ENCODE data around the gene KRTAP2-2.
"Not testable (repeated sequence)": the region's sequence is repeated elsewhere in the genome, so short reads cannot be mapped to it uniquely, and the experiment has no call there.

The KRTAP2-2 gene, protein sequence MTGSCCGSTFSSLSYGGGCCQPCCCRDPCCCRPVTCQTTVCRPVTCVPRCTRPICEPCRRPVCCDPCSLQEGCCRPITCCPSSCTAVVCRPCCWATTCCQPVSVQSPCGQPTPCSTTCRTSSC

DNA sequence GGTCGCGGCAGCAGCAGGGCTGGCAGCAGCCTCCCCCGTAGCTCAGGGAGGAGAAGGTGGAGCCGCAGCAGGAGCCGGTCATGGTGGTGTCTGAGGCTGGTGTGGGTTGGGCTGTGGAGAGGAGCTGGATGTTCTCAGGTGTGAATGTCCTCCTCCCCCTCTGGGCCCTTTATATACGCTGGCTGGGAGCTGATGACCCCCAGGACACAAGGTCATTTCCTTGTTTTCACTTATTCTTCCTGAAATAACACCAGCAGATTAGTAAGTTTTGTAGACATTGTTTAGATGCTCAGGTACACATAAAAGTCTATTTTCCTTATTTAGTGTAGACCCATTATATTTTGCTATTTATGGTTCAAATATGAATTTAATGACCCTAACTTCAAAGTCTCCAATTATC, at the start of gene KRTAP2-2:
KRTAP2-2 (minus strand) TSS at position 101 of the 400 bp plus-strand sequence; CDS start at position 82, 19 bp downstream.
- DNase-seq; in situ Hi-C loops (cut with HindIII; ENCODE audit: low pct_ligation_motif_present, low pct_unique_long_range_greater_than_20kb, low sequenced_read_pairs): not testable (repeated sequence)

DNA sequence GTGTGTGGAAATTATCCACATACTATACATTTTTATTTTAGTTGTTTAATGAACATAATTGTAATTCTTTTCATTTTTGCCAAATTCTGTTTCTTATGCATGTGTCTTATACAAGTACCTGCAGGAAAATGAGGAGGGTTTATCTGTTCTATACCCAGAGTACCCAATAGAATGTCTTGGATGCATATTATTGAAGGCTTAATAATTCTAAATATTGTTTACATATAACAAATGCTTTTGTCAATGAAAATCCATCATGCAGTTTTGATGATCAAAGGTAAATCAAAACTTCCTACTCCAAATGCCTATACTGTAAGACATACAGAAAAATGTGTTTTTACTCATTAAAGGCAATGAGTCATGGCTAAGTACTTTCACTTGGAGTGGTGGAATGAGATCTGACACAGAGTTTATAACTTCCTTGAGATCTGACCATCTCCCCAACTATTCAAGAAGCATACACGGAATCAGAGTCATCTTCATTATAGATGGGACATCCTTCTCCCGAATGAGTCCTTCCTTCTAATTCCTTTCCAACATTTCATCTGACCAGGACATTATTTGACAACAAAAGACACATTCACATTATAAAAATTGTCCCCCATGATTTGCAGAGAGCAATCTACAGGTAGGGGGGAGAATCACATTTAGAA, 49.5 kb upstream of the KRTAP2-2 start:
- DNase-seq = peak; percentile 67
- in situ Hi-C loops (cut with HindIII; ENCODE audit: low pct_ligation_motif_present, low pct_unique_long_range_greater_than_20kb, low sequenced_read_pairs) = not testable (repeated sequence)

DNA sequence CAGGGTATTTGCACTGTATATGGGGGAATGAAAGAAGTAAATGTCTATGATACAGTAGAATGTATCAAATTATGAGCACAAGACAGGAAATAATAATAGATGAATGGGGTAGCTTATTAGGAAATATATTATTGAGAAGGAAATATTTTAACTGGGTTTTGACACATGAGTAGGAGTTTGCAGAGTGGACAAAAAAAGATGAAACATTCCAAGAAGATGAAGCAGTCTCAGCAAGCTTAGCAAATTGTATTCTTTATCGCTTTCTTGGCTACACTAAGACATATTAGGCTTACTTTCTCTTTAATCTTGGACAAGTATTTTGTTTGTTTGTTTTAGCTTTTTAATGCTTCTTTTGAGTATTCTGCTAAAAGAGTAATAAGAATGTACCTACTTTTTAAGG, 48.9 kb upstream of the KRTAP2-2 start:
- DNase-seq = no peak
- in situ Hi-C loops (cut with HindIII; ENCODE audit: low pct_ligation_motif_present, low pct_unique_long_range_greater_than_20kb, low sequenced_read_pairs) = no loop called here

DNA sequence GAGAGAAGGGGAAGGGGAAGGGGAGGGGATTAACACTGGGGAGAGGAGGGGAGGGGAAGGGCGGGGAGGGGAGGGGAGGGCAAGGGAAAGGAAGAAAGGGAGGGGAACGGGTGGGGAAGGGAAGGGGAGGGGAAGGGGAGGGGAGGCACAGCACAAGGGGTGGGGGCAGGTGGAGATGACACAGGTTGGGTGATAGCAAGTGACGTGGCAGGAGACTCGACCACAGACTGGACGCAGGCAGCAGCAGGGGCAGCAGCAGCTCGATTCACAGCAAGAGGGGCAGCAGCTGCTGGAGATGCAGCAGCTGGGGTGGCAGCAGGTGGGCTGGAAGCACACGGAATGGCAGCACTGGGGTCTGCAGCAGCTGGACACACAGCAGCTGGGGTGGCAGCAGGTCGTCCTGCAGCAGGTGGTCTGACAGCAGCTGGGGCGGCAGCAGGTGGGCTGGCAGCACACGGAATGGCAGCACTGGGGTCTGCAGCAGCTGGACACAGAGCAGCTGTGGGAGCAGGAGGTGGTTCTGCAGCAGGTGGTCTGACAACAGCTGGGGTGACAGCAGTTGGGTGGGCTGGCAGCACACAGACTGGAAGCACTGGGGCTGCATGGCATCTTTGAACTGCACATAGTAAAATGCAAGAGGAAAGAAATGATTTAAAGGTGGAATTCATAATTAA, 46.7 kb upstream of the KRTAP2-2 start, which contains the start of gene KRTAP4-16:
KRTAP4-16 (minus strand) TSS at position 624 of the 674 bp plus-strand sequence; CDS start at position 624, 0 bp downstream.
- in situ Hi-C loops (cut with HindIII; ENCODE audit: low pct_ligation_motif_present, low pct_unique_long_range_greater_than_20kb, low sequenced_read_pairs) = no loop called here
- DNase-seq = no peak

DNA sequence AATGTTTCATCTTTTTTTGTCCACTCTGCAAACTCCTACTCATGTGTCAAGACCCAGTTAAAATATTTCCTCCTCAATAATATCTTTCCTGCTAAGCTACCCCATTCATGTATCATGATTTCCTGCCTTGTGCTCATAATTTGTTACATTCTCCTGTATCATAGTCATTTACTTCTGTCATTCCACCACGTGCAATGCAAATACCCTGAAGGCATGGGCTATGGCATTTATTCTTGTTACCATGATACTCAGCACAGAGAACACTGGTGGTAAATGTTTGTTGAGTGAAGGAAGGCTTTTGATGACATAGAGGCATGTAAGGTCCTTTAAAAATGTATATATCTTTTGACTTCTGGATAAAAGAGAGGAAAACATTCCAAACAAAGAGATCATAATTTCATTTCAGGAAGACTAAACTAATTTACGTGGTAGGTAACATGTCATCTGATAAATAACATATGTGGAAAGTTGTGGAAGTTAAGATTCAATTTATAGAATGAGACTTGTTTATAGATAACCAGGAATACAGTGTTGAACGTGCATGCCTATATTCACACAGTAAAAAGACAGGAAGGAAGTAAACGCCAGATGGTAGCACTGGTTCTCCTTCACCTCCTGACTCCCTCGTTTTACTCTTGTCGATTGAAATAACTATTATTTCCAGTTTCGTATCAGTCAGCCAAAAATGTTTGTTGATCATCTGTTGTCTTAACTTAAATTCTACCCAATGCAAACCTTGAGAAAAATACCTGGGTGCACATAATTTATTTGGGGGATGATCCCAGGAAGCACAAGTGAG, 44.9 kb upstream of the KRTAP2-2 start:
- in situ Hi-C loops (cut with HindIII; ENCODE audit: low pct_ligation_motif_present, low pct_unique_long_range_greater_than_20kb, low sequenced_read_pairs) = not testable (repeated sequence)
- peak; percentile 15 for DNase-seq

DNA sequence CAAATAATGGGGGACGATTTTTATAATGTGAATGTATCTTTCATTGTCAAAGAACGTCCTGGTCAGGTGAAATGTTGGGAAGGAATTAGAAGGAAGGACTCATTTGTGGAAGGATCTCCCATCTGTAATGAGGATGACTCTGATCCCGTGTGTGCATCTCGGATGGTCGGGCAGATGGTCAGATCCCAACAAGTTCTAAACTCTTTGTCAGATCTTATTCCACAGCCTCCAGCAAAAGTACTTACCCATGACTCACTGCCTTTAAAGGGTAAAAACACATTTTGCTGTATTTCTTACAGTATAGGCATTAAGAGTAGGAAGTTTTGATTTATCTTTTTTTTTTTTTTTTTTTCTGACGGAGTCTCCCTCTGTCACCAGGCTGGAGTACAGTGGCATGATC, 43.5 kb upstream of the KRTAP2-2 start:
- in situ Hi-C loops (cut with HindIII; ENCODE audit: low pct_ligation_motif_present, low pct_unique_long_range_greater_than_20kb, low sequenced_read_pairs) = no loop called here

DNA sequence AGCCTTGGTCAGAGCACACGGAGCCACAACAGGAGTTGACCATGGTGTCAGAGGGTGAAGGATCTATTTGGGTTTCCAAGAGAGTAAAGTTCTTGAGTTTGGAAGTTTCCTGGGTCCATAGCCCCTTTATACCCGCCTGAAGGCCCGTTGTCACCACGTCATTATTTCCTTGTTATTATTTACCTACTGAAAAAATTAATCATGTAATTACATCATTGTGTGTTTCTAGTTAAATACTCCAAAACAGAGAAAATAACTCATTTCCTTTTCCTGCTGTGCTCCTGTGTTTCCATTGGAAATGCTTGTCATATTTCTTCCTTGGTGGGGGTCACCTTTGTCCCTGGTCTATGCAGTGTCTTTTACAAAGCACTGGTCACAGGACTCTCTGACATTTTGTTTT, 43.0 kb upstream of the KRTAP2-2 start, which contains the start of gene KRTAP4-8:
KRTAP4-8 (minus strand) TSS at position 101 of the 400 bp plus-strand sequence; CDS start at position 43, 58 bp downstream.
- no peak for DNase-seq
- in situ Hi-C loops (cut with HindIII; ENCODE audit: low pct_ligation_motif_present, low pct_unique_long_range_greater_than_20kb, low sequenced_read_pairs) = no loop called here

More for the DNA sequence above, 43.5 kb upstream of the KRTAP2-2 start:
- no peak for DNase-seq

DNA sequence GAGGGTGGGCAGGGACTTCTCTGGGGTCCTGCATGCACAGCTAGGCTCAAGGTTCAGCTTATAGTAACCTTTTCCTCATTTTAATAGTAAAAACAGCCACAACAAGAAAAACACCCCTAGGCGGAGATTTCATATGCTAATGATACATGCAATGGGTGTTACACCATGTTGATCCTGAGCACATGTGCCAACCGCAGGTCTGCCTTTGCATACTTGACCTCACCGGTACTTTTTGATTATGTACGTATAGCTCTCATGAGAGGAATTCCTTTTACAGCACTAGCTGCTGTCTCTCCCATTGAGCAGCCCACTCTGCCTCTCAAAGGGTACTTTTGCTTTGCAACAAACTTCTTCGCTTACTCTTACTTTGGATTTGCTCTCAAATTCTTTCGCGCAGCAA, 41.0 kb upstream of the KRTAP2-2 start:
- in situ Hi-C loops (cut with HindIII; ENCODE audit: low pct_ligation_motif_present, low pct_unique_long_range_greater_than_20kb, low sequenced_read_pairs) = no loop called here
- no peak for DNase-seq

DNA sequence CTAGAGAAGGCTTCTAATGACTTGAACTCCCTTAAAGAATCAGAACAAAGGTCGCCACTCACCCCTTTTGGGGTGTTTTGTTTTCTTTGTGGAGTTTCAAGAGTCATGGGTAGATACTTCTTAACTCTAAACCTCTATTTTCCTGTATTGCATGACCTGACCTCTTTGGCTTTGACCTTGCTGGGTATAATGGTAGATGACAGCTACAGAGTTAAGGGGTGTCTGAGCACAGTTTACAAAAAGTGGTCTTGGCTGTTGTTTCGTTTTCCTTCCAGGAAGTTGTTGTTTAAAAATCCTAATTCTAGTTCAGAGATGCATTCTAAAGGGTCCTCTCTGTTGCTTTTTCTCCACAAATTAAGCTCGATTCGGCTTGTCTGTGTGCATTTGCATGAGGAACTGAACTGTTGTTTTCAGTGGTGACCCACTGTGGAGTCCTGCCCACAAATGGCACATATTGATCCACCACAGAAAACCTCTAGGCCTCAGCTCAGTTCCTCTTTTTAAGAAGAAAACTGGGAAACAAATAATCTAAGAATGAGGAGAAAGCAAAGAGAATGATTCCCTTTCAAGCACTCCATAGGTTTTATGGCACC, 33.8 kb upstream of the KRTAP2-2 start:
- not testable (repeated sequence) for DNase-seq

DNA sequence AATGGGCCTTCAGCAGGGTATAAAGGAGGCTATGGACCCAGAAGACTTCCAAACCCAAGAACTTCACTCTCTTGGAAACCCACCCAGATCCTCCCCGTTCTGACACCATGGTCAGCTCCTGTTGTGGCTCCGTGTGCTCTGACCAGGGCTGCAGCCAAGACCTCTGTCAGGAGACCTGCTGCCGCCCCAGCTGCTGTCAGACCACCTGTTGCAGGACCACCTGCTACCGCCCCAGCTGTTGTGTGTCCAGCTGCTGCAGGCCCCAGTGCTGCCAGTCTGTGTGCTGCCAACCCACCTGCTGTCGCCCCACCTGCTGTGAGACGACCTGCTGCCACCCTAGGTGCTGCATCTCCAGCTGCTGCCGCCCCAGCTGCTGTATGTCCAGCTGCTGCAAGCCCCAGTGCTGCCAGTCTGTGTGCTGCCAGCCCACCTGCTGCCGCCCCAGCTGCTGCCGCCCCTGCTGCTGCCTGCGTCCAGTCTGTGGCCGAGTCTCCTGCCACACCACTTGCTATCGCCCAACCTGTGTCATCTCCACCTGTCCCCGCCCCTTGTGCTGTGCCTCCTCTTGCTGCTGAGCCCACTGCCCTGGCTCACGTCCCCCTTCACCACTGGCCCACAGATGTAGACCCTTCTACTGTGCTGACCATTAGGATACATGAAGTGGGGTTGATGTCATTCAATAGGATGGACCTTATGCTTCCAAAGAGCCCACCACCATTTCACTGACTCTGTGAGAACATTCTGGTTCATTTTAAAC, 29.2 kb upstream of the KRTAP2-2 start, which contains the start of gene KRTAP4-7:
KRTAP4-7 (plus strand) TSS at position 51 of the 757 bp plus-strand sequence; CDS start at position 108, 57 bp downstream.
- in situ Hi-C loops (cut with HindIII; ENCODE audit: low pct_ligation_motif_present, low pct_unique_long_range_greater_than_20kb, low sequenced_read_pairs); DNase-seq: not testable (repeated sequence)

More for the DNA sequence above, 33.8 kb upstream of the KRTAP2-2 start:
- in situ Hi-C loops (cut with HindIII; ENCODE audit: low pct_ligation_motif_present, low pct_unique_long_range_greater_than_20kb, low sequenced_read_pairs) = not testable (repeated sequence)

DNA sequence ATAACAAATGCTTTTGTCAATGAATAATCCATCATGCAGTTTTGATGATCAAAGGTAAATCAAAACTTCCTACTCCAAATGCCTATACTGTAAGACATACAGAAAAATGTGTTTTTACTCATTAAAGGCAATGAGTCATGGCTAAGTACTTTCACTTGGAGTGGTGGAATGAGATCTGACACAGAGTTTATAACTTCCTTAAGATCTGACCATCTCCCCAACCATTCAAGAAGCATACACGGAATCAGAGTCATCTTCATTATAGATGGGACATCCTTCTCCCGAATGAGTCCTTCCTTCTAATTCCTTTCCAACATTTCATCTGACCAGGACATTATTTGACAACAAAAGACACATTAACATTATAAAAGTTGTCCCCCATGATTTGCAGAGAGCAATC, 28.4 kb upstream of the KRTAP2-2 start:
- in situ Hi-C loops (cut with HindIII; ENCODE audit: low pct_ligation_motif_present, low pct_unique_long_range_greater_than_20kb, low sequenced_read_pairs) = not testable (repeated sequence)
- DNase-seq = peak; percentile 32

DNA sequence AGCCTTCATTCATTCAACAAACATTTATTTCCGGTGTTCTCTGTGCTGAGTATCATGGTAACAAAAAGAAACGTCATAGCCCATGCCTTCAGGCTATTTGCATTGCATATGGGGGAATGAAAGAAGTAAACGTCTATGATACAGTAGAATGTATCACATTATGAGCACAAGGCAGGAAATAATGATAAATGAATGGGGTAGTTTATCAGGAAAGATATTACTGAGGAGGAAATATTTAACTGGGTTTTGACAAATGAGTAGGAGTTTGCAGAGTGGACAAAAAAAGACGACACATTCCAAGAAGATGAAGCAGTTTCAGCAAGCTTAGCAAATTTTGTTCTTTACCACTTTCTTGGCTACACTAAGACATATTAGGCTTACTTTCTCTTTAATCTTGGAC, 27.6 kb upstream of the KRTAP2-2 start:
- no peak for DNase-seq
- in situ Hi-C loops (cut with HindIII; ENCODE audit: low pct_ligation_motif_present, low pct_unique_long_range_greater_than_20kb, low sequenced_read_pairs) = no loop called here

DNA sequence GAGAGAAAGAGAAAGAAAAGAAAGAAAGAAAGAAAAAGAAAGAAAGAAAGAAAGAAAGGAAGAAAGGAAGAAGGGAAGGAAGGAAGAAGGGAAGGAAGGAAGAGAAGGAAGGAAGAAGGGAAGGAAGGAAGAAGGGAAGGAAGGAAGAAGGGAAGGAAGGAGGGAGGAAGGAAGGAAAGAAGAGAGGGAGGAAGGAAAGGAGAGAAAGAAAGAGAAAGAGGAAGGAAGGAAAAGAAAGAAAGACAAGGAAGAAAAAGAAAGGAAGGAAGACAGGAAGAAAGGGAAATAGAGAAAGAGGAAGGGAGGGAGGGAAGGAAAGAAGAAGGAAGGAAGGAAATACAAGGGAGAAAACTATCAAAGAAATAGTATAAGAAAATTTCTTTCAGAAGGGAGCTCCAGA, 21.8 kb upstream of the KRTAP2-2 start:
- in situ Hi-C loops (cut with HindIII; ENCODE audit: low pct_ligation_motif_present, low pct_unique_long_range_greater_than_20kb, low sequenced_read_pairs) = no loop called here
- no peak for DNase-seq

DNA sequence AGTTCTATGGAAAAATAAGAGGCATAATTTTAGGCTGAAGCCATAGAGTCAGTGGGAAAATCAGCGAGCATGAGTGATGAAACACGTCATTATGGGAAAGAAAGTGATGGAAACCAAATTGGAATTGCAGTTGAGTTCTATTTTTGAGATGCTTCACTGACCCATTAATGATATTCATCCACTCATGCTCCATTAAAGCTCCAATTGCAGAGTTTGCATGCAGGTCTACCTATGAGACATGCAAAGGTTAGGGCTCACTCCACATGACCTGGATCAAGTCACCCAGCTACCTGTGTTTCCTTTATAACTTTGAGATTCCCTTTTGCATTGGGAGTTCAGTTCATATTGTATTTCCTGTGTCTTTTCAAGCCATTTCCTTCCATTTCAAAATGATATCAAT, 18.6 kb upstream of the KRTAP2-2 start:
- in situ Hi-C loops (cut with HindIII; ENCODE audit: low pct_ligation_motif_present, low pct_unique_long_range_greater_than_20kb, low sequenced_read_pairs) = no loop called here
- no peak for DNase-seq

DNA sequence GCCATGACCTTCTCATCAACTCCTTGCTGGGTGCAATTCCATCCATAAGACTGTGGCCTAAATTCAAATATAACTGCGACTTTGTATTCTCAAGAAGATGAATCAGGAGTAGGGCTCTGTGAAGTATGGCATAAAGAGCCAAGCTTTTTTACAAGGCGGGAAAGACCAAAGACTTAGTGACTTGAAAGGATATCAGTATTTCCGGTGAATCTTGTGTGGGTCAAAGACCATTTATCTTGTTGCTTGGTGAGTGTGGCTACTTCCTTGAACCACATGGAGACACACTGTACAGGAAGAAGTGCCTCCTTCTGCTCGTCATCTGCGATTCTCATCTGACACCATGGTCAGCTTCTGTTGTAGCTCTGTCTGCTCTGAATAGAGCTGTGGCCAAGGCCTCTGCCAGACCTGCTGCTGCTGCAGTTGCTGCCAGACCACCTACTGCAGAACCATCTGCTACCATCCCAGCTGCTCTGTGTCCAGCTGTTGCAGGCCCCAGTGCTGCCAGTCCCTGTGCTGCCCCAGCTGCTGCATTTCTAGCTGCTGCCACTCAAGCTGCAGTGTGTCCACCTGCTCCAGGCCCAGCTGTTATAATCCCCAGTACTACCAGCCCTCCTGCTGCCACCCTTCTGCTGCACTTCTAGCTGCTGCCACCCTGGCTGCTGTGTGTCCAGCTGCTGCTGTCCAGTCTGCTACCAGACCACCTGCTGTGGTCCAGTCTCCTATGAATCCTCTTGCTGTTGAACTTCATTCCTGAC, 16.8 kb upstream of the KRTAP2-2 start:
- in situ Hi-C loops (cut with HindIII; ENCODE audit: low pct_ligation_motif_present, low pct_unique_long_range_greater_than_20kb, low sequenced_read_pairs) = no loop called here
- no peak for DNase-seq

DNA sequence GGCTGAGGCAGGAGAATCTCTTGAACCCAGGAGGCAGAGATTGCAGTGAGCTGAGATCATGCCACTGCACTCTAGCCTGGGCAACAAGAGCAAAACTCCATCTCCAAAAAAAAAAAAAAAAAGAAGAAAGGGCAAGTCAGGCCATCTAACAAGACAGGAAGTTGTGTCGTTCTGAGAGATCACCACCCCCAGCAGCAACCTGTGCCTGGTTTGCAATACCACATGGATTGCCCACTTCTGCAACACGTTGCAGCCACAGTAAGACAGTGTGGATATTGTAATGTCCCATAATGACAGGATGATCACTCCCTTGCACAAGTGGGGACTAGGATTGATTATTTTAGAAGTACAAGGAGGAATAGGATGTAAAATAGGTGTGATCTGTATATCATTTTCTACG, 14.0 kb upstream of the KRTAP2-2 start:
- DNase-seq = no peak
- in situ Hi-C loops (cut with HindIII; ENCODE audit: low pct_ligation_motif_present, low pct_unique_long_range_greater_than_20kb, low sequenced_read_pairs) = no loop called here

DNA sequence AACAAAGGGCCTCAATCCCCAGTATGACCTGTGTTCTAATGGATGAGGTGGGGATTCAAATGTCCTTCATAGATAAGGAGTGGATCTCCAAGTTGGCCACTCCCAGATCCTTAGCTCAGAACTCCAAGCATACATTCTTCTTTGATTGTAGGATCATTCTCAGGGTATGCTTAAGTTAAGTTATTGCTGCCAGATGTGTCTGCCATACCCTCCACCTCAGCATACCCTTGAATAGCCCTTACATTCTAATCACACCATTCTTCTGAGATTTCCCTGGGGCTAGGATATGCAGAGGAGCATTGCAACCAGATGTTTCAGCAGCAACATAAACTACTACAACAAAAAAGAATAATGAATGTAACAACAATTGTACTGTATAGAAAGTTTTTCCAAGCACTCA, 12.3 kb upstream of the KRTAP2-2 start:
- in situ Hi-C loops (cut with HindIII; ENCODE audit: low pct_ligation_motif_present, low pct_unique_long_range_greater_than_20kb, low sequenced_read_pairs) = no loop called here
- DNase-seq = no peak
